Psoas muscle (tissue), 8 donors: Measurements from ENCODE around the gene CELSR3. TPM values are rescaled to one million over a fixed set of nuclear protein-coding genes. Genes with fewer than 3 reads are reported as not detected.

ENCODE experiments used
- ATAC-seq, 4 donors: fragments of 200-7000 bp; cut with Tn5 transposase; one replicate each; pipeline ENCODE4 v1.9.1; 2020; ENCODE audit warnings: moderate library complexity in 3 of 4, mild to moderate bottlenecking in 2 of 4
- DNase-seq, 2 donors: peaks; one replicate each; pipeline ENCODE4 v3.0.0-alpha.2; 2020
- H3K27ac ChIP-seq: fragments of 200-600 bp; one replicate; pipeline ENCODE4 v1.8.0; 2022
- H3K27me3 ChIP-seq, 3 donors: fragments of 200-600 bp in 1 of 3; one replicate each; pipeline versions ENCODE4 v1.6.1 to v1.8.0; 2013 to 2022; ENCODE audit warnings: low read length in 2 of 3, mild to moderate bottlenecking in 2 of 3, moderate library complexity in 1 of 3; ENCODE audit not compliant: insufficient read depth in 3 of 3
- H3K36me3 ChIP-seq, 2 donors: fragments of 200-600 bp in 1 of 2; one replicate each; pipeline versions ENCODE4 v1.6.1 to v1.8.0; 2013 to 2022; ENCODE audit warnings: low read depth in 1 of 2, mild to moderate bottlenecking in 1 of 2, moderate library complexity in 1 of 2; ENCODE audit not compliant: insufficient read depth in 1 of 2
- H3K4me1 ChIP-seq: fragments of 200-600 bp; one replicate; pipeline ENCODE4 v1.8.0; 2022
- H3K4me3 ChIP-seq: fragments of 200-600 bp; one replicate; pipeline ENCODE4 v1.8.0; 2022; ENCODE audit warnings: mild to moderate bottlenecking
- H3K9me3 ChIP-seq: fragments of 200-600 bp; one replicate; pipeline ENCODE4 v1.8.0; 2022
- WGBS, 3 donors: extraction: QIAGEN DNeasy Blood & Tissue Kit; methylation state at CpG; one replicate each; pipeline versions ENCODE4 v1.1.6 to v1.1.7; 2013; 5-methylcytosine and 5-hydroxymethylcytosine counted together
- intact Hi-C, 2 donors: fragments of 100-400 bp; cut with DNase I; formaldehyde crosslinking; loops; one replicate each; pipeline versions ENCODE4 v1.11.0 to v1.14.2; 2022
- polyA plus RNA-seq, 3 donors: library from polyadenylated mRNA; stranded (reverse); fragments of 200-250 nt; gene quantifications; one replicate each; pipeline ENCODE4 v1.2.3, GENCODE V29; 2013
- total RNA-seq, 4 donors: library from RNA; stranded (reverse); fragmentation: NEBNext Ultra II Directional in 2 of 4; extraction: Animal tissue kit (Norgen Biotek cat#: 25700) in 2 of 4; gene quantifications; one replicate each; pipeline versions ENCODE4 v1.2.1 to v1.2.4, GENCODE V29; 2021 to 2023
- TF ChIP-seq, protein P1 (sequence below): fragments of 200-600 bp; IDR thresholded peaks from one replicate; pipeline ENCODE4 v1.8.0; 2022; ENCODE audit warnings: antibody characterized with exemption
- donor health status: healthy with polysubstance abuse.
- donor health status: DM: no; HTN: no; CAD: no; lungs with moderate emphysema.
- donor health status: Bipolar disorder and iron deficiency.
- donor health status: healthy.
- donor health status: DM: yes; HTN: yes; CAD: no.
- donor health status: DM: no; HTN: no; CAD: no.
- donor health status: DM: no; HTN: no; CAD: no.
- donor health status: DM: yes; HTN: yes; CAD: no.

The CELSR3 gene
- total and polyA plus RNA-seq, 7 donors = 0.04 to 0.21 (median 0.14) TPM

- WGBS, 3 donors = 88 to 91% (median 90%) methylated on average over 9 of the region's 9 CpGs
- peaks cover 0 to 52% of the 10 kb centered on the region in 2 donors for H3K36me3 ChIP-seq
- TF ChIP-seq, protein P1, sequence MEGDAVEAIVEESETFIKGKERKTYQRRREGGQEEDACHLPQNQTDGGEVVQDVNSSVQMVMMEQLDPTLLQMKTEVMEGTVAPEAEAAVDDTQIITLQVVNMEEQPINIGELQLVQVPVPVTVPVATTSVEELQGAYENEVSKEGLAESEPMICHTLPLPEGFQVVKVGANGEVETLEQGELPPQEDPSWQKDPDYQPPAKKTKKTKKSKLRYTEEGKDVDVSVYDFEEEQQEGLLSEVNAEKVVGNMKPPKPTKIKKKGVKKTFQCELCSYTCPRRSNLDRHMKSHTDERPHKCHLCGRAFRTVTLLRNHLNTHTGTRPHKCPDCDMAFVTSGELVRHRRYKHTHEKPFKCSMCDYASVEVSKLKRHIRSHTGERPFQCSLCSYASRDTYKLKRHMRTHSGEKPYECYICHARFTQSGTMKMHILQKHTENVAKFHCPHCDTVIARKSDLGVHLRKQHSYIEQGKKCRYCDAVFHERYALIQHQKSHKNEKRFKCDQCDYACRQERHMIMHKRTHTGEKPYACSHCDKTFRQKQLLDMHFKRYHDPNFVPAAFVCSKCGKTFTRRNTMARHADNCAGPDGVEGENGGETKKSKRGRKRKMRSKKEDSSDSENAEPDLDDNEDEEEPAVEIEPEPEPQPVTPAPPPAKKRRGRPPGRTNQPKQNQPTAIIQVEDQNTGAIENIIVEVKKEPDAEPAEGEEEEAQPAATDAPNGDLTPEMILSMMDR = no peak
- no peaks in the 10 kb centered on the region for H3K4me1 ChIP-seq
- H3K4me3 ChIP-seq = no peak overlapping the region
- DNase-seq (peak in 1 of 2 donors; percentile 39), ATAC-seq (no peak)
- H3K9me3 ChIP-seq = no peaks in the 10 kb centered on the region
- H3K27me3 ChIP-seq = no peaks in the 10 kb centered on the region
- intact Hi-C loops = no loop called here
- no peak overlapping the region for H3K27ac ChIP-seq
These were observed 11.8 kb upstream of the CELSR3 start for GRCh38 chr3:48674505-48674904.

GRCh38 chr3:48672522-48672921, 9.8 kb upstream of the CELSR3 start:
- Histone ChIP-seq H3K9me3 (no peaks in the 10 kb centered on the region), H3K27ac (no peak overlapping the region), H3K4me1 (no peaks in the 10 kb centered on the region), H3K27me3 (no peaks in the 10 kb centered on the region), H3K4me3 (no peak overlapping the region), H3K36me3 (peaks cover 0 to 33% of the 10 kb centered on the region in 2 donors)
- 62 to 70% (median 66%) methylated on average over 1 of the region's 1 CpG for WGBS, 3 donors
- TF ChIP-seq, protein P1 = no peak
- DNase-seq (no peak), ATAC-seq (no peak)
- intact Hi-C loops = no loop called here

- Histone ChIP-seq H3K9me3 (no peaks in the 10 kb centered on the region), H3K27ac (no peak overlapping the region), H3K4me1 (peaks cover 19% of the 10 kb centered on the region), H3K27me3 (peaks cover 0 to 45% (median 20%) of the 10 kb centered on the region in 3 donors), H3K36me3 (no peaks in the 10 kb centered on the region), H3K4me3 (no peak overlapping the region)
- TF ChIP-seq, protein P1 = no peak
- intact Hi-C loops = no loop called here
- 81 to 85% (median 84%) methylated on average over 3 to 4 of the region's 4 CpGs for WGBS, 3 donors
- ATAC-seq (no peak), DNase-seq (no peak)
These were observed 2.2 kb upstream of the CELSR3 start for GRCh38 chr3:48664929-48665328.

- Histone ChIP-seq H3K36me3 (no peaks in the 10 kb centered on the region), H3K4me1 (peaks cover 19% of the 10 kb centered on the region), H3K27me3 (peaks cover 0 to 47% (median 20%) of the 10 kb centered on the region in 3 donors), H3K4me3 (peak overlapping the region; percentile 63), H3K27ac (no peak overlapping the region), H3K9me3 (no peaks in the 10 kb centered on the region)
- no peak for ATAC-seq
- TF ChIP-seq, protein P1 = peak; percentile 3
- WGBS, 3 donors = 52 to 56% (median 52%) methylated on average over 11 of the region's 11 CpGs
- intact Hi-C loops = no loop called here
- no peak for DNase-seq
These were observed 1.6 kb upstream of the CELSR3 start for GRCh38 chr3:48664313-48664644.
